ENCODE measurements around the gene PCDHA6.
"Not testable (repeated sequence)": the region's sequence is repeated elsewhere in the genome, so short reads cannot be mapped to it uniquely, and the experiment has no call there.

The PCDHA6 gene

GRCh38 chr5:140827704-140828361, at the start of gene PCDHA6:
PCDHA6 (plus strand) TSS chr5:140827960; CDS start chr5:140828092, 132 bp downstream.
- no peak for DNase-seq

DNA sequence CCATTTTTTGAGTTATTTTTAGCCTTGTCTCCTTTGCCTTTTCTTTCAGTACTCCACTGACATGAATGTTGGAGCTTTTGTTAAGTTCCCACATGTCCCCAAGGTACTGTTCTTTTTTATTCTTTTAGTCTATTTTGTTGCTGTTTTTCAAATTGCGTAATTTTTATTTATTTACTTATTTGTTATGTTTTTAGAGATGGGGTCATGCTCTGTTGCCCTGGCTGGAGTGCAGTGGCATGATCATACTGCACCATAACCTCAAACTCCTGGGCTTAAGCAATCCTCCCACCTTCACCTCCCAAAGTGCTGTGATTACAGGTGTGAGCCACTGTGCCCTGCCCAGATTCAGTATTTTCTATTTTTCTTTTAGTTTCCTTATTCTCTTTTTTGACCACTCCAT, 47.2 kb upstream of the PCDHA6 start:
- no peak for DNase-seq

DNA sequence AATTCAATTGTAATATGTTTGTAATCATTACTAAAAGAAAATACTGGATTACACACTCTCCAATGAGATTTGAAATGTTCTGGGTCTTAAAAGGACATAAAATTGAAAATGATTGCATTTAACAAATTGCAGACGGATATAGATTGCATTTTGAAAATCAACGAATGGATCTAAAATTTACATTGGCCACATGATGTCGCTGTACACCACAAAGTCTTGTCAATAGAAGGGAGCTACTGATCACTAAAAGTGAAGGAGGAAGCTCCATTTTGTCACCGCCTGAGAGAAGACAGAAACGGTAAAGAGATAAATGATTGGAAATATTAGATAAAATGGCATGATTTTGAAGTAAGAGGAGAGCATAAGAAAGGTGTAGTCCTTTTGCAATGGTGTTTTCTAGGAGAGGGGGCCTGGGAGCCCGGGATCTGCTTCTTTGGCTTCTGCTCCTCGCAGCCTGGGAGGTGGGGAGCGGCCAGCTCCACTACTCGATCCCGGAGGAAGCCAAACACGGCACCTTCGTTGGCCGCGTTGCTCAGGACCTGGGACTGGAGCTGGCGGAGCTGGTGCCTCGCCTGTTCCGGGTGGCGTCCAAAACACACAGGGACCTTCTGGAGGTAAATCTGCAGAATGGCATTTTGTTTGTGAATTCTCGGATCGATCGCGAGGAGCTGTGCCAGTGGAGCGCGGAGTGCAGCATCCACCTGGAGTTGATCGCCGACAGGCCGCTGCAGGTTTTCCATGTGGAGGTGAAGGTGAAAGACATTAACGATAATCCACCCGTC, 41.7 kb upstream of the PCDHA6 start, which contains the start of gene PCDHA1:
PCDHA1 (plus strand) TSS at position 236 of the 782 bp plus-strand sequence.
- DNase-seq: no peak

DNA sequence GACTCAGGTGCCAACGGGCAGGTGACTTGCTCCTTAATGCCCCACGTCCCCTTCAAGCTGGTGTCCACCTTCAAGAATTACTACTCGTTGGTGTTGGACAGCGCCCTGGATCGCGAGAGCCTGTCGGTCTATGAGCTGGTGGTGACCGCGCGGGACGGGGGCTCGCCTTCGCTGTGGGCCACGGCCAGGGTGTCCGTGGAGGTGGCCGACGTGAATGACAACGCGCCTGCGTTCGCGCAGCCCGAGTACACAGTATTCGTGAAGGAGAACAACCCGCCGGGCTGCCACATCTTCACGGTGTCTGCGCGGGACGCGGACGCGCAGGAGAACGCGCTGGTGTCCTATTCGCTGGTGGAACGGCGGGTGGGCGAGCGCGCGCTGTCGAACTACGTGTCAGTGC, 40.3 kb upstream of the PCDHA6 start:
- DNase-seq: not testable (repeated sequence)

GRCh38 chr5:140787849-140788504, 39.8 kb upstream of the PCDHA6 start:
- DNase-seq: not testable (repeated sequence)

DNA sequence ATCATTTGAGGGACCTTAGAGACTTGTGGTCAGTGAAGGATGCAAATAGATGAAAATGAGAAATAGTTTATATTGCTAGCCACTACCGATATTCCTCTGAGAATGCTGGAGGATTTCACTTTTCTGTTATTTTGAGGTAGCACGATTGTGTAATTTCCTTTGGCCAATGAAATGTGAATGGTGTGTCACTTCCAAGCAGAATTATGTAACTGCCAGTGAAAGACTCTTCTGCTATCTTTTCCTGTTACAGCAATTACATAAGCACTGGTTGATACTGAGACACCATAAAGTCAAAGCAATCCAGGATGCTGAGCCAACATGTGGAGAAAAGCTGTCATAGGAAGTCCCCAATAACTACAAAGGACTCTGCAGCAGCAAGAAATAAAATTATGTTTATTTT, 36.7 kb upstream of the PCDHA6 start:
- DNase-seq: no peak

DNA sequence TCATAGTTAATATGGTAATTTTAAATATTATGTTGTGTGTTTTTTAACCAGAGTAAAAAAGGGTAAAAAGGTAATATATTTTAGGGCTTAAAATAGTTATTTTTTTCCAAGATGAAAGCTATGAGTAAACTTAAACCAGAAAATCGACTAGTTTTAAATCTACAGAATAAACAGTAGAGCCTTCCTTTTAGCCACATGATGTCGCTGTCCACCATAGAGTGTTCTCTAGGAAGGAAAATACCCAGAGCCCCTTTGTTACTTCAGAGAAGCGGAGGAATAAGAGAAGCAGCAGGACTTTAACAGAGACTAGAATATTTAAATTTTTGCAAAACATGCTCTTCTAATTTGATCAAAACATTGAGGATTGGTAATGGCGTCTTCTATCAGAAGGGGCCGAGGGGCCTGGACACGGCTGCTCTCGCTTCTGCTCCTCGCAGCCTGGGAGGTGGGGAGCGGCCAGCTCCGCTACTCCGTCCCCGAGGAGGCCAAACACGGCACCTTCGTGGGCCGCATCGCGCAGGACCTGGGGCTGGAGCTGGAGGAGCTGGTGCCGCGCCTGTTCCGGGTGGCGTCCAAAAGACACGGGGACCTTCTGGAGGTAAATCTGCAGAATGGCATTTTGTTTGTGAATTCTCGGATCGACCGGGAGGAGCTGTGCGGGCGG, 33.0 kb upstream of the PCDHA6 start, which contains the start of gene PCDHA2:
PCDHA2 (plus strand) TSS at position 258 of the 664 bp plus-strand sequence.
- no peak for DNase-seq

GRCh38 chr5:140795259-140795641, 32.5 kb upstream of the PCDHA6 start:
- no peak for DNase-seq

DNA sequence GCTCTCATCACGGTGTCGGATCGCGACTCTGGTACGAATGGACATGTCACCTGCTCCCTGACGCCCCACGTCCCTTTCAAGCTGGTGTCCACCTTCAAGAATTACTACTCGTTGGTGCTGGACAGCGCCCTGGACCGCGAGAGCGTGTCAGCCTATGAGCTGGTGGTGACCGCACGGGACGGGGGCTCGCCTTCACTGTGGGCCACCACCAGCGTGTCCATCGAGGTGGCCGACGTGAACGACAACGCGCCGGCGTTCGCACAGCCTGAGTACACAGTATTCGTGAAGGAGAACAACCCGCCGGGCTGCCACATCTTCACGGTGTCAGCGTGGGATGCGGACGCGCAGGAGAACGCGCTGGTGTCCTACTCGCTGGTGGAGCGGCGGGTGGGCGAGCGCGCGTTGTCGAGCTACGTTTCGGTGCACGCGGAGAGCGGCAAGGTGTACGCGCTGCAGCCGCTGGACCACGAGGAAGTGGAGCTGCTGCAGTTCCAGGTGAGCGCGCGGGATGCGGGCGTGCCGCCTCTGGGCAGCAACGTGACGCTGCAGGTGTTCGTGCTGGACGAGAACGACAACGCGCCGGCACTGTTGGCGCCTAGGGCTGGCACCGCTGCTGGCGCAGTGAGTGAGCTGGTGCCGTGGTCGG, 31.6 kb upstream of the PCDHA6 start:
- DNase-seq: not testable (repeated sequence)

GRCh38 chr5:140796718-140797095, 31.1 kb upstream of the PCDHA6 start:
- DNase-seq: no peak

DNA sequence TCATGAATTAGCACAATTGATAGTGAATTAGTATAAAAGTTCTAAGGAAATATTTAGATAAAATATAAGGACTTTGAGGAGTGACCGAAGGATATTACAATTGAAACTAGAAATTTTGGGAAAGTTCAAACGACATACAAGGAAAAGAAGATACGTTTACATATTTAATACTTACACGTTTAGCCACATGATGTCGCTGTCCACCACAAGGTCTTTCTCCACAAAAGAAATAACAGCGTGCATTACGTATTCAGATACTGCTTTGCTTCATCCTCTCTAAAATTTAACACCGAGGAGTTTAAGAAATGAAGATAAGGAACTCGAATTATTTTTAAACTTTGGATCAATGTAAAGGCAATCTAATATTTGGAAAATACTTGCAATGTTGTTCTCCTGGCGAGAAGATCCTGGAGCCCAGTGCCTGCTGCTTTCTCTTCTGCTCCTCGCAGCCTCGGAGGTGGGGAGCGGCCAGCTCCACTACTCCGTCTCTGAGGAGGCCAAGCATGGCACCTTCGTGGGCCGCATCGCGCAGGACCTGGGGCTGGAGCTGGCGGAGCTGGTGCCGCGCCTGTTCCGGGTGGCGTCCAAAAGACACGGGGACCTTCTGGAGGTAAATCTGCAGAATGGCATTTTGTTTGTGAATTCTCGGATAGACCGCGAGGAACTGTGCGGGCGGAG, 26.8 kb upstream of the PCDHA6 start, which contains the start of gene PCDHA3:
PCDHA3 (plus strand) TSS at position 242 of the 678 bp plus-strand sequence.
- no peak for DNase-seq

- DNase-seq: no peak
Measured at GRCh38 chr5:140801494-140801841, 26.3 kb upstream of the PCDHA6 start.

DNA sequence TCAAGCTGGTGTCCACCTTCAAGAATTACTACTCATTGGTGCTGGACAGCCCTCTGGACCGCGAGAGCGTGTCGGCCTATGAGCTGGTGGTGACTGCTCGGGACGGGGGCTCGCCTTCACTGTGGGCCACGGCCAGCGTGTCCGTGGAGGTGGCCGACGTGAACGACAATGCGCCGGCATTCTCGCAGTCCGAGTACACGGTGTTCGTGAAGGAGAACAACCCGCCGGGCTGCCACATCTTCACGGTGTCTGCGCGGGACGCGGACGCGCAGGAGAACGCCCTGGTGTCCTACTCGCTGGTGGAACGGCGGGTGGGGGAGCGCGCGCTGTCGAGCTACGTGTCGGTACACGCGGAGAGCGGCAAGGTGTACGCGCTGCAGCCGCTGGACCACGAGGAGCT, 25.4 kb upstream of the PCDHA6 start:
- DNase-seq: not testable (repeated sequence)

DNA sequence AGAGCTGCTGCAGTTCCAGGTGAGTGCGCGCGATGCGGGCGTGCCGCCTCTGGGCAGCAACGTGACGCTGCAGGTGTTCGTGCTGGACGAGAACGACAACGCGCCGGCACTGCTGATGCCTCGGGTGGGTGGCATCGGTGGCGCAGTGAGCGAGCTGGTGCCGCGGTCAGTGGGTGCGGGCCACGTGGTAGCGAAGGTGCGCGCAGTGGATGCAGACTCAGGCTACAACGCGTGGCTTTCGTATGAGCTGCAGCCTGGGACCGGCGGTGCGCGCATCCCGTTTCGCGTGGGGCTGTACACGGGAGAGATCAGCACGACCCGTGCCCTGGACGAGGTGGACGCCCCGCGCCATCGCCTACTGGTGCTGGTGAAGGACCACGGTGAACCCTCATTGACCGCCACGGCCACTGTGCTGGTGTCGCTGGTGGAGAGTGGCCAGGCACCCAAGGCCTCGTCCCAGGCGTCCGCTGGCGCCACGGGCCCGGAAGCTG, 24.9 kb upstream of the PCDHA6 start:
- DNase-seq: no peak

GRCh38 chr5:140806834-140807775, 20.7 kb upstream of the PCDHA6 start, which contains the start of gene PCDHA4:
PCDHA4 (plus strand) TSS chr5:140807068.
- DNase-seq: no peak

- DNase-seq: not testable (repeated sequence)
Measured at GRCh38 chr5:140808241-140808888, 19.4 kb upstream of the PCDHA6 start.

DNA sequence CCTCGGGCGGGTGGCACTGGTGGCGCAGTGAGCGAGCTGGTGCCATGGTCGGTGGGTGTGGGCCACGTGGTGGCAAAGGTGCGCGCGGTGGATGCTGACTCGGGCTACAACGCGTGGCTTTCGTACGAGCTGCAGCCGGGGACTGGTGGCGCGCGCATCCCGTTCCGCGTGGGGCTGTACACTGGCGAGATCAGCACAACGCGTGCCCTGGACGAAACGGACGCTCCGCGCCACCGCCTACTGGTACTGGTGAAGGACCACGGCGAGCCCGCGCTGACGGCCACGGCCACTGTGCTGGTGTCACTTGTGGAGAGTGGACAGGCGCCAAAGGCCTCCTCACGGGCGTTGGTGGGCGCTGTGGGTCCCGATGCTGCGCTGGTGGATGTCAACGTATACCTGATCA, 18.9 kb upstream of the PCDHA6 start:
- no peak for DNase-seq

DNA sequence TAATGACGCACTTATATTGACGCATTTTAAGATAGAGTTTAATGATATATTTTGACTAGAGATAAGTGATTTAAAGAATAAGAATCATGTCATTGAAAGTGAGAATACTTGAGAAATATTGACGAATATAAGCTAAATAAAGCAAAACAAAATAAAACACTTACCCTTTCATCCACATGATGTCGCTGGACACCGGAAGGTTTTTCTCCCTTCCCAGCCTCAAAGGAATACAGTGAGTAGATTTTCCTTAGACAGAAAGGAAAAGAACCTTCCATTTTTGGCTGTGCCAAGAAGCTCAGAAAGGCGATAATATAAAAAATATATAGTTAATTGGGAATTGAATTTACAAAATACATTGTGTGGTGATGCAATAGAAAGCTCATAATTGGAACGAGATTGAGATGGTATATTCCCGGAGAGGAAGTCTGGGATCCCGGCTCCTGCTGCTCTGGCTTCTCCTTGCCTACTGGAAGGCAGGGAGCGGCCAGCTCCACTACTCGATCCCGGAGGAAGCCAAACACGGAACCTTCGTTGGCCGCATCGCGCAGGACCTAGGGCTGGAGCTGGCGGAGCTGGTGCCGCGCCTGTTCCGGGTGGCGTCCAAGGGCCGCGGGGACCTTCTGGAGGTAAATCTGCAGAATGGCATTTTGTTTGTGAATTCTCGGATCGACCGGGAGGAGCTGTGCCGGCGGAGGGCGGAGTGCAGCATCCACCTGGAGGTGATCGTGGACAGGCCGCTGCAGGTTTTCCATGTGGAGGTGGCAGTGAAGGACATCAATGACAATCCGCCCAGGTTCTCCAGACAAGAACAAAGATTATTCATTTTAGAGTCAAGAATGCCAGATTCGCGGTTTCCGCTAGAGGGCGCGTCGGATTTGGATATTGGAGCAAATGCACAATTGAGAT, 6.1 kb upstream of the PCDHA6 start, which contains the start of gene PCDHA5:
PCDHA5 (plus strand) TSS at position 239 of the 906 bp plus-strand sequence.
- DNase-seq: peak; percentile 3

DNA sequence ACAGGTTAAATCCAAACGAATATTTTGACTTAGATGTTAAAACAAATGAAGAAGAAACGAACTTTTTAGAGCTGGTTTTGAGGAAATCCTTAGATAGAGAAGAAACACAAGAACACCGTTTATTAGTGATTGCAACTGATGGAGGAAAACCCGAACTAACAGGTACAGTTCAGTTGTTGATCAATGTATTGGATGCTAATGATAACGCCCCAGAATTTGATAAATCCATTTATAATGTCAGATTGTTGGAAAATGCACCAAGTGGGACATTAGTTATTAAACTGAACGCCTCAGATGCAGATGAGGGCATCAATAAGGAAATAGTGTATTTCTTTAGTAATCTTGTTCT, 5.5 kb upstream of the PCDHA6 start:
- DNase-seq: no peak
